ENCODE measurements around the gene MYH10.

DNA sequence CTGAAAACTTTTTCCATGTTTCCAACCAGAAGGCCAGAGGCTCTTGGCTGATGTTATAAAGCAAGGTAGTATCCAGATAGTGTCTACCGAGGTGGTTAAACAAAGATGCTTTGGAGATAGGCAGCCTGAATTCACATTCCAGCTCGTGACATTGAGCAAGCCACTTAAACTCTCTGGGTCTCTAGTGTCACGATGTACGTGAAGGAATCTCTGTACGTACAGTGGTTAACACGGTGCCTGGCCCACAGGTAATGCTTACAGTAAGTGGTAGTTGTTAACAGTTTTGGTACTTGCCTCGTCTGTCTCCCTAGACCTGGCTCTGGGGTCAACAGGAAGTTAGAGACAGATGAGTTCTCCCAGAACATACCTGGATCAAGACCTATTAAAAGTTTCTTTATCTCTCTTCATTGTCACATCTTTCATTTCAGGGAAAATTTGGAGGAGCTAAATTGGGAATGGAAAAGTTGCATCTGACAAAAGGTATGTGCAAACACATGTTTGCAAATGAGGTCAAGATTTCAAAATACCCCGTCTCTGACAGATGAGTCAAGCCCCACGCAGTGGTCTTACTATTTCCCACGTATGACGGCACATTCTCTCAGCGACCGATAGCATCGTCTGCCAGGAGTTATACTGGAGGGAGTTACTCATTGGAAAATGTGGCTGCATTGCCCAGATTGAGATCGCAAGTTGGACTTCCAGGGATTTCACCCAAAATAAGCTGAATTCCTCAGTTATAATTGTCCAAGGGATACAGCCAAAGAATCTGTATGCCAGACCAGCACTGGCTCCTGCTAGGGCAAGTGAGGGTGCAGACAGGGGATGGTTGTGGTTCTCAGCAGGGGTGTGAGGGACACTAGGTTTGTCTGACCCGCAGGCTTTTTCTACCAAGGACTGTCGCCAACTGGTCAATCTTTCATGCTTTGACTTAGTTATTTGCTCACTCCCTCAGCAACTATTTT lies 18.9 kb upstream of the MYH10 start:
- TF ChIP-seq ELF4 (CRISPR knock-in tag; IDR thresholded peaks at IDR 0.05) = no peak
- no peak for TF ChIP-seq NFXL1 (CRISPR knock-in tag; IDR thresholded peaks at IDR 0.05)
- no peak for TF ChIP-seq ZNF263 (CRISPR knock-in tag; IDR thresholded peaks at IDR 0.05; ENCODE audit: borderline replicate concordance)
- no peak for TF ChIP-seq FOXJ3 (CRISPR knock-in tag; IDR thresholded peaks at IDR 0.05)
- TF ChIP-seq, protein P1, sequence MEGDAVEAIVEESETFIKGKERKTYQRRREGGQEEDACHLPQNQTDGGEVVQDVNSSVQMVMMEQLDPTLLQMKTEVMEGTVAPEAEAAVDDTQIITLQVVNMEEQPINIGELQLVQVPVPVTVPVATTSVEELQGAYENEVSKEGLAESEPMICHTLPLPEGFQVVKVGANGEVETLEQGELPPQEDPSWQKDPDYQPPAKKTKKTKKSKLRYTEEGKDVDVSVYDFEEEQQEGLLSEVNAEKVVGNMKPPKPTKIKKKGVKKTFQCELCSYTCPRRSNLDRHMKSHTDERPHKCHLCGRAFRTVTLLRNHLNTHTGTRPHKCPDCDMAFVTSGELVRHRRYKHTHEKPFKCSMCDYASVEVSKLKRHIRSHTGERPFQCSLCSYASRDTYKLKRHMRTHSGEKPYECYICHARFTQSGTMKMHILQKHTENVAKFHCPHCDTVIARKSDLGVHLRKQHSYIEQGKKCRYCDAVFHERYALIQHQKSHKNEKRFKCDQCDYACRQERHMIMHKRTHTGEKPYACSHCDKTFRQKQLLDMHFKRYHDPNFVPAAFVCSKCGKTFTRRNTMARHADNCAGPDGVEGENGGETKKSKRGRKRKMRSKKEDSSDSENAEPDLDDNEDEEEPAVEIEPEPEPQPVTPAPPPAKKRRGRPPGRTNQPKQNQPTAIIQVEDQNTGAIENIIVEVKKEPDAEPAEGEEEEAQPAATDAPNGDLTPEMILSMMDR (IDR thresholded peaks at IDR 0.05 in 2 of 3, conservative IDR thresholded peaks at IDR 0.05 in 1 of 3; ENCODE audit: insufficient read depth in 2 of 3, low read depth in 1 of 3, low read length in 3 of 3) = no peak
- TF ChIP-seq CEBPB (tag; IDR thresholded peaks at IDR 0.05) = no peak
- no peak for TF ChIP-seq EZH2 (IDR thresholded peaks at IDR 0.05; ENCODE audit: borderline replicate concordance, low read depth, low read length)
- TF ChIP-seq, protein P2, sequence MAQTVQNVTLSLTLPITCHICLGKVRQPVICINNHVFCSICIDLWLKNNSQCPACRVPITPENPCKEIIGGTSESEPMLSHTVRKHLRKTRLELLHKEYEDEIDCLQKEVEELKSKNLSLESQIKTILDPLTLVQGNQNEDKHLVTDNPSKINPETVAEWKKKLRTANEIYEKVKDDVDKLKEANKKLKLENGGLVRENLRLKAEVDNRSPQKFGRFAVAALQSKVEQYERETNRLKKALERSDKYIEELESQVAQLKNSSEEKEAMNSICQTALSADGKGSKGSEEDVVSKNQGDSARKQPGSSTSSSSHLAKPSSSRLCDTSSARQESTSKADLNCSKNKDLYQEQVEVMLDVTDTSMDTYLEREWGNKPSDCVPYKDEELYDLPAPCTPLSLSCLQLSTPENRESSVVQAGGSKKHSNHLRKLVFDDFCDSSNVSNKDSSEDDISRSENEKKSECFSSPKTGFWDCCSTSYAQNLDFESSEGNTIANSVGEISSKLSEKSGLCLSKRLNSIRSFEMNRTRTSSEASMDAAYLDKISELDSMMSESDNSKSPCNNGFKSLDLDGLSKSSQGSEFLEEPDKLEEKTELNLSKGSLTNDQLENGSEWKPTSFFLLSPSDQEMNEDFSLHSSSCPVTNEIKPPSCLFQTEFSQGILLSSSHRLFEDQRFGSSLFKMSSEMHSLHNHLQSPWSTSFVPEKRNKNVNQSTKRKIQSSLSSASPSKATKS (CRISPR knock-in tag; IDR thresholded peaks at IDR 0.05) = no peak
- no peak for TF ChIP-seq ESRRA (IDR thresholded peaks at IDR 0.05; ENCODE audit: borderline replicate concordance, low read depth)
- TF ChIP-seq, protein P3, sequence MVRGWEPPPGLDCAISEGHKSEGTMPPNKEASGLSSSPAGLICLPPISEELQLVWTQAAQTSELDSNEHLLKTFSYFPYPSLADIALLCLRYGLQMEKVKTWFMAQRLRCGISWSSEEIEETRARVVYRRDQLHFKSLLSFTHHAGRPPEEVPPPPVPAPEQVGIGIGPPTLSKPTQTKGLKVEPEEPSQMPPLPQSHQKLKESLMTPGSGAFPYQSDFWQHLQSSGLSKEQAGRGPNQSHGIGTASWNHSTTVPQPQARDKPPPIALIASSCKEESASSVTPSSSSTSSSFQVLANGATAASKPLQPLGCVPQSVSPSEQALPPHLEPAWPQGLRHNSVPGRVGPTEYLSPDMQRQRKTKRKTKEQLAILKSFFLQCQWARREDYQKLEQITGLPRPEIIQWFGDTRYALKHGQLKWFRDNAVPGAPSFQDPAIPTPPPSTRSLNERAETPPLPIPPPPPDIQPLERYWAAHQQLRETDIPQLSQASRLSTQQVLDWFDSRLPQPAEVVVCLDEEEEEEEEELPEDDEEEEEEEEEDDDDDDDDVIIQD (CRISPR knock-in tag; IDR thresholded peaks at IDR 0.05) = no peak
- no peak for TF ChIP-seq CBX2 (IDR thresholded peaks at IDR 0.05; ENCODE audit: insufficient read depth, low read length, poor library complexity, severe bottlenecking)
- no peak for TF ChIP-seq ZBTB17 (CRISPR knock-in tag; IDR thresholded peaks at IDR 0.05)
- TF ChIP-seq RAD21 (CRISPR knock-in tag; conservative IDR thresholded peaks at IDR 0.05 in 1 of 2, IDR thresholded peaks at IDR 0.05 in 1 of 2) = no peak

All from K562 (cell line).